HG03432 (cell line): ENCODE data around the gene SPATA25.

Source experiments
- ATAC-seq: cut with Tn5 transposase; IDR thresholded peaks from one replicate; pipeline ENCODE4 v1.9.1; 2021; ENCODE audit warnings: mild to moderate bottlenecking, moderate library complexity; ENCODE audit not compliant: unreplicated experiment

The SPATA25 gene

GRCh38 chr20:45867136-45867818 lies 20.1 kb downstream of the SPATA25 start:
- no peak for ATAC-seq

- ATAC-seq, result no peak
Observed at GRCh38 chr20:45866454-45866853, 21.0 kb downstream of the SPATA25 start.

GRCh38 chr20:45863543-45864470 lies 23.6 kb downstream of the SPATA25 start:
- no peak for ATAC-seq

- ATAC-seq, result no peak
Observed at GRCh38 chr20:45861221-45862075, 26.0 kb downstream of the SPATA25 start.

- no peak for ATAC-seq
Observed at GRCh38 chr20:45860560-45861220, 26.7 kb downstream of the SPATA25 start.

- no peak for ATAC-seq
Observed at GRCh38 chr20:45859916-45860315, 27.5 kb downstream of the SPATA25 start.

GRCh38 chr20:45857882-45858216 lies 29.6 kb downstream of the SPATA25 start:
- ATAC-seq, result peak; percentile 28

- ATAC-seq, result peak; percentile 91
Observed at GRCh38 chr20:45857114-45857881, 30.1 kb downstream of the SPATA25 start, which contains the start of the genes ACOT8 and ZSWIM3. Gene ACOT8 (minus strand): TSS chr20:45857392. CDS start chr20:45857315, 77 bp downstream. Gene ZSWIM3 (plus strand): TSS chr20:45857614. CDS start chr20:45857826, 212 bp downstream.

- ATAC-seq, result no peak
Observed at GRCh38 chr20:45853484-45853883, 33.9 kb downstream of the SPATA25 start.

GRCh38 chr20:45852326-45852725 lies 35.1 kb downstream of the SPATA25 start:
- ATAC-seq, result no peak

GRCh38 chr20:45851501-45851900 lies 35.9 kb downstream of the SPATA25 start:
- no peak for ATAC-seq

- ATAC-seq, result no peak
Observed at GRCh38 chr20:45850926-45851325, 36.5 kb downstream of the SPATA25 start.

- no peak for ATAC-seq
Observed at GRCh38 chr20:45850238-45850637, 37.2 kb downstream of the SPATA25 start.

- no peak for ATAC-seq
Observed at GRCh38 chr20:45848969-45849582, 38.3 kb downstream of the SPATA25 start.

GRCh38 chr20:45848421-45848820 lies 39.0 kb downstream of the SPATA25 start:
- ATAC-seq, result no peak

- no peak for ATAC-seq
Observed at GRCh38 chr20:45845452-45845851, 42.0 kb downstream of the SPATA25 start.

GRCh38 chr20:45843506-45843905 lies 43.9 kb downstream of the SPATA25 start:
- ATAC-seq, result no peak

- no peak for ATAC-seq
Observed at GRCh38 chr20:45842169-45842812, 45.1 kb downstream of the SPATA25 start.
